Measurements from ENCODE around the gene SPG7.

Gene SPG7

DNA sequence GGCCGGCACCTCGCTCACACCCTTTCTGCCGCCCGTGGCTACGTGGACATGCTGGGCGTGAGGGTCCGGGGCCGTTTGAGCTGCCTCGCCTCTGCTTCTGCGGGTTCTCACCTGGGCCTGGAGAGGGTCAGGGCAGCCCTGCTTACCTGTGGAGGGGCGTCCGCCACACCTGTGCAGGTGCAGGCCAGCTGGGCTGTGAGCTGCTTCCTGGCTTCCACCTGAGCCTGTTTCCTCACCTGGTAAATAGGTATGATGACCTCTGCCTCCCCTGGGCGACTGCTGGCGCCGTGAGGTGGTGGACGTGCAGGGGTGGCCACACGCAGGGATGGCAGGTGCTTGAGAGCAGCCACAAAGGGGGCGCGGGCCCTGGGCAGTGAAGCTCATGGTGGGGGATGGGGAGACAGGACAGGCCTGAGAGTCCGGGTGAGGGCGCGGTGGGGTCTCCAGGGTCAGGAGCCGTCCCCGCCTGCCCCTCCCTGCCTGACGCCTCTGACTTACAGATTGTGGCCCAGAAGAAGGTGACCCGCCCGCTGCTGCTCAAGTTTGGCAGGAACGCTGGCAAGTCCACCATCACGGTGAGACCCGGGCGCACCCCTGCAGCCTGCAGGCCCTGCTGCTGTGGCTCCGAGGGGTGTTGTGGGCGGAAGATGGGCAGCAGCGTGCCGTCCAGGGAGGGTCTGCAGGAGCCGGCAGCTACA, 75.1 kb downstream of the SPG7 start:
- H3K4me3 ChIP-seq (ENCODE audit: low read length), result no peak overlapping the region
- DNase-seq, result no peak
- no peak overlapping the region for H3K4me2 ChIP-seq (ENCODE audit: low read depth, low read length)
- H3K27ac ChIP-seq (ENCODE audit: low read length), result no peak overlapping the region
- no peaks in the 10 kb centered on the region; the same call in 1 of the 2 replicates for H3K27me3 ChIP-seq (replicated peaks; ENCODE audit: insufficient read depth, low read length)
- H4K20me1 ChIP-seq (ENCODE audit: insufficient read depth, low read length), result no peaks in the 10 kb centered on the region
- no peaks in the 10 kb centered on the region for H3F3A ChIP-seq (ENCODE audit: insufficient read depth, low read length)
- H3K9ac ChIP-seq (ENCODE audit: low read length), result no peak overlapping the region
- H2AFZ ChIP-seq (ENCODE audit: low read length), result no peak overlapping the region
- H3K79me2 ChIP-seq (ENCODE audit: low read length), result no peaks in the 10 kb centered on the region
- 0 out of 2 replicates have a peak, but pooled peaks cover 3% of the 10 kb centered on the region for H3K4me1 ChIP-seq (ENCODE audit: low read length)
- H3K36me3 ChIP-seq (replicated peaks; ENCODE audit: insufficient read depth, low read length), result no peaks in the 10 kb centered on the region
- H3K9me2 ChIP-seq (replicated peaks; ENCODE audit: insufficient read depth, low read length), result no peaks in the 10 kb centered on the region
- H3K9me3 ChIP-seq (replicated peaks; ENCODE audit: insufficient read depth, low read length), result no peaks in the 10 kb centered on the region
- TF ChIP-seq, protein P1, sequence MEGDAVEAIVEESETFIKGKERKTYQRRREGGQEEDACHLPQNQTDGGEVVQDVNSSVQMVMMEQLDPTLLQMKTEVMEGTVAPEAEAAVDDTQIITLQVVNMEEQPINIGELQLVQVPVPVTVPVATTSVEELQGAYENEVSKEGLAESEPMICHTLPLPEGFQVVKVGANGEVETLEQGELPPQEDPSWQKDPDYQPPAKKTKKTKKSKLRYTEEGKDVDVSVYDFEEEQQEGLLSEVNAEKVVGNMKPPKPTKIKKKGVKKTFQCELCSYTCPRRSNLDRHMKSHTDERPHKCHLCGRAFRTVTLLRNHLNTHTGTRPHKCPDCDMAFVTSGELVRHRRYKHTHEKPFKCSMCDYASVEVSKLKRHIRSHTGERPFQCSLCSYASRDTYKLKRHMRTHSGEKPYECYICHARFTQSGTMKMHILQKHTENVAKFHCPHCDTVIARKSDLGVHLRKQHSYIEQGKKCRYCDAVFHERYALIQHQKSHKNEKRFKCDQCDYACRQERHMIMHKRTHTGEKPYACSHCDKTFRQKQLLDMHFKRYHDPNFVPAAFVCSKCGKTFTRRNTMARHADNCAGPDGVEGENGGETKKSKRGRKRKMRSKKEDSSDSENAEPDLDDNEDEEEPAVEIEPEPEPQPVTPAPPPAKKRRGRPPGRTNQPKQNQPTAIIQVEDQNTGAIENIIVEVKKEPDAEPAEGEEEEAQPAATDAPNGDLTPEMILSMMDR (IDR thresholded peaks at IDR 0.05; ENCODE audit: low read length), result no peak

DNA sequence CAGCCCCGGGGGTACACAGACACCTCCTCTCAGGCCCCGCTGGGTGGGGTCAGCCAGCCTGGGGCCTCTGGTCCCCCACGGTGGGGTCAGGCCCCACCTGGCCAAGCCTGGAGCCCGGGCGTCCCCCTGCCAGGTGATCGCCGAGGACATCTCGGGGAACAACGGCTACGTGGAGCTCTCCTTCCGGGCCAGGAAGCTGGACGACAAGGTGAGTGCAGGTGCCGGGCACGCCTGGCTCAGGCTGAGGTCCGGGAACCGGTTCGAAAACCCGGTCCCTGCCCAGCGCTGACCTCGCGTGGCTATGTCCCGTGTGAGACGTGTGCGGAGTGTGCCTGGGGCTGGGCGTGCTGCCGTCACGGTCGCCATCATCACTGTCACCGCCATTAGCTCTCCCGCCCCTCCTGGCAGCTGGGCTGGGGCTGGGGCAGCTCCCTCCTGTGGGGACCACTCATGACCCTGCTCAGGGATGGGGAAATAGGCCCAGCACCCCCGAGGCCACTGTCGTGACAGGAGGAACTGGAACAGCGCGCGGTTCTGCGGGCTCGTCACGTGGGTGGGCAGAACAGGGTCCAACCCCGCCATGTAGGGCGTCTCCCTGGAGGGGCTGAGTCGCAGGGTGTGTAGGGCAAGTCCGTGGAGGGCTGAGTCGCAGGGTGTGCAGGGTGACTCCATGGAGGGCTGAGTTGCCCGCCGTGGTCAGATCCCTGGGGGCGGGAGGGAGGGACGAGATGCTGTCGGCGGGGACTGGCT, 75.9 kb downstream of the SPG7 start:
- DNase-seq, result no peak
- no peak overlapping the region for H2AFZ ChIP-seq (ENCODE audit: low read length)
- no peaks in the 10 kb centered on the region; the same call in 1 of the 2 replicates for H3K27me3 ChIP-seq (replicated peaks; ENCODE audit: insufficient read depth, low read length)
- TF ChIP-seq EZH2phosphoT487 (IDR thresholded peaks at IDR 0.05; ENCODE audit: low read length) (no peak), EZH2 (optimal IDR thresholded peaks at IDR 0.05; ENCODE audit: low read depth, low read length) (no peak)
- TF ChIP-seq, protein P1 (IDR thresholded peaks at IDR 0.05; ENCODE audit: low read length), result no peak
- no peak overlapping the region for H3K27ac ChIP-seq (ENCODE audit: low read length)
- H3K4me1 ChIP-seq (ENCODE audit: low read length), result 0 out of 2 replicates have a peak, but pooled peaks cover 3% of the 10 kb centered on the region
- no peaks in the 10 kb centered on the region for H3K79me2 ChIP-seq (ENCODE audit: low read length)
- no peak overlapping the region for H3K4me3 ChIP-seq (ENCODE audit: low read length)
- no peaks in the 10 kb centered on the region for H3K9me3 ChIP-seq (replicated peaks; ENCODE audit: insufficient read depth, low read length)
- no peaks in the 10 kb centered on the region for H3K9me2 ChIP-seq (replicated peaks; ENCODE audit: insufficient read depth, low read length)
- no peaks in the 10 kb centered on the region for H3F3A ChIP-seq (ENCODE audit: insufficient read depth, low read length)
- H3K36me3 ChIP-seq (replicated peaks; ENCODE audit: insufficient read depth, low read length), result no peaks in the 10 kb centered on the region
- H4K20me1 ChIP-seq (ENCODE audit: insufficient read depth, low read length), result no peaks in the 10 kb centered on the region
- no peak overlapping the region for H3K9ac ChIP-seq (ENCODE audit: low read length)
- no peak overlapping the region for H3K4me2 ChIP-seq (ENCODE audit: low read depth, low read length)

DNA sequence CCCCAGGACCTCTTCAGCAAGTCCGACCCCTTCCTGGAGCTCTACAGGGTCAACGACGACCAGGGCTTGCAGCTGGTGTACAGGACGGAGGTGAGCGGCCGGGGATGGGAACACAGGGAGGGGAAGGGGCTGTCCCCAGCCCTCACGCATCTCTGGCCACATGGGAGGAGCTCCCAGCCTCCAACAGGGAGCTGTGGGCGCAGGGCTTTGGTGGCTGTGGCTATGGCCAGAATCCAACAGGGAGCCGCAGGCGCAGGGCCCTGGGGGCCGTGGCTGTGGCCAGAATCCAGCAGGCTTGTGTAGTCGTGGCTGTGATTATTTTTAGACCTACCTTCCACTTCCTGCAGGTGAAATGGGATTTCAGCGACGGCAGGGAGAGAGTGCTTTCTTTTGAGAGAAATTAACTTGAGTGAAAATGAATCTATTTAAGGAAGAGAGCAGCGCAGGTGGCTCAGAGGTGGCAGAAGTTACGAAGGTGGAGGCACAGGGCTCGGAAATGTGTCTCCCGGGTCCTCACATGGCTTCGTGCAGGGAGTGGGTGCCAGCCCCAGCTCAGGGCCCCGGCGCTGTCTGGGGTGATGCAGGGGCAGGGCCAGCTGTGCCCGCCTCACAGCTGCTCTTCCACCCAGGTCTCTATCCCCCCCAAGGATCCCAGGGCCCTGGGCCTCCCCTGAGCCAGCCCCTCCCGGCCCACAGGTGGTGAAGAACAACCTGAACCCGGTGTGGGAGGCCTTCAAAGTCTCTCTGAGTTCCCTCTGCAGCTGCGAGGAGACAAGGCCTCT, 76.8 kb downstream of the SPG7 start:
- Histone ChIP-seq H4K20me1 (ENCODE audit: insufficient read depth, low read length) (no peaks in the 10 kb centered on the region), H2AFZ (ENCODE audit: low read length) (no peak overlapping the region), H3K27me3 (replicated peaks; ENCODE audit: insufficient read depth, low read length) (no peaks in the 10 kb centered on the region; the same call in 1 of the 2 replicates), H3K4me1 (ENCODE audit: low read length) (0 out of 2 replicates have a peak, but pooled peaks cover 3% of the 10 kb centered on the region), H3K27ac (ENCODE audit: low read length) (no peak overlapping the region), H3K36me3 (replicated peaks; ENCODE audit: insufficient read depth, low read length) (no peaks in the 10 kb centered on the region), H3K9me3 (replicated peaks; ENCODE audit: insufficient read depth, low read length) (no peaks in the 10 kb centered on the region), H3K4me2 (ENCODE audit: low read depth, low read length) (peak overlapping the region; percentile 54; the same call in 1 of the 2 replicates), H3K9me2 (replicated peaks; ENCODE audit: insufficient read depth, low read length) (no peaks in the 10 kb centered on the region), H3K9ac (ENCODE audit: low read length) (no peak overlapping the region), H3K79me2 (ENCODE audit: low read length) (no peaks in the 10 kb centered on the region), H3K4me3 (ENCODE audit: low read length) (no peak overlapping the region; the same call in 1 of the 2 replicates), H3F3A (ENCODE audit: insufficient read depth, low read length) (no peaks in the 10 kb centered on the region)
- no peak for DNase-seq
- no peak for TF ChIP-seq EZH2phosphoT487 (IDR thresholded peaks at IDR 0.05; ENCODE audit: low read length)
- TF ChIP-seq, protein P1 (IDR thresholded peaks at IDR 0.05; ENCODE audit: low read length), result no peak
- TF ChIP-seq EZH2 (optimal IDR thresholded peaks at IDR 0.05; ENCODE audit: low read depth, low read length), result no peak

All from MM.1S (cell line).